GF-D8 (cell line): ENCODE measurements around the gene LDLRAD4.

Experiments used
- DNase-seq: peaks from one replicate; lab custom pipeline; 2025; lab: John Stamatoyannopoulos, UW

Gene LDLRAD4

DNA sequence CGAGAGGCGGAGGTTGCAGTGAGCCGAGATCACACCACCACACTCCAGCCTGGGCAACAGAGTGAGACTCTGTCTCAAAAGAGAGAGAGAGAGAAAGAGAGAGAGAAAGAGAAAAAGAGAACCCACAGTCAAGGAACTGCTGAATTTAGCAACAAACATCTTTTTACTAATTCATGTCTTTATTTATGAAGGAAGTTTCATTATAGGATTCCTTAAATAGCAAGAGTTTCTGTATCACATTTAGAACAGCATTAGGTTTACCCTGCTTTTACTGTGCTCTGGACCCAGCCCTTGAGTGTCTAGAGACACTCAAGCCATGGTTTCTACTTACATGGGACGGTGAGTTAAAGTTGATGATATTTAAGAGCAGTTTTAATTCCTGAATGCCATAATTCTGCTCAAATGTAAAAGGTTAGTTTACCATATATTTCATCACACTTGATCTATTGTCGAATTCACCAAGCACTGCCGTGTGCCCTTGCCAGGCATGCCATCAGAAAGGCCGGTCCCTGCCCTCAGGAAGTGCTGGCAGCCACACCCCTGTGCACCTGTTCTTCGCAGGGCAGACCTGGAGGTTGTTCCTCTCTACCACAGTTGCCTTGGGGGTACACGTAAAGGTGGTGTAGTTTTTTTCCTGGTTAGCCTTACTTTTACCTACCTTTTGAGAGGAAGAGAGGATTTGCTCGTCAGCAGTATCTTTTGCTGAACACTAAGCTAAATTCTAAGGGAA, 153.3 kb downstream of the LDLRAD4 start:
- no peak for DNase-seq

DNA sequence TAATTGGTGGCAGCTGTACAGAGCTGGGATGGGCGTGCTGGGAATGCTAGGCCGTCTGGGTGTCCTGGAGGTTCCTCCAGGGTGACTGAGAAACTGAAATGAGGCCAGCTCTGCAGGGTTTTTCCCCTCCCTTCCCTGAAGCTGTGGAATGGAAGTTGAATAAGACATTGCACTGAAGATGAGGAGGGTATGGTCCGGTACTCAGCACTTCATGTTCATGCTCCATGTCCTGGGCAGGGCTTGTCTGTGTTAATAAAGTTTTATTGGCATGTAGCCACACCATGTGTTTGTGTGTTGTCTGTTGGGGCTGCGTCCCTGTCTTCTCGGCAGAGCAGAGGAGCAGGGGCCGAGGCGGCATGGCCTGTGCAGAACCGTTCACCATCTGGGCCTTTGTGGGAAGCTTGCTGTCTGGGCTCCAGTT, 154.0 kb downstream of the LDLRAD4 start:
- no peak for DNase-seq

GRCh38 chr18:13374096-13374467, 155.5 kb downstream of the LDLRAD4 start:
- DNase-seq = no peak

DNA sequence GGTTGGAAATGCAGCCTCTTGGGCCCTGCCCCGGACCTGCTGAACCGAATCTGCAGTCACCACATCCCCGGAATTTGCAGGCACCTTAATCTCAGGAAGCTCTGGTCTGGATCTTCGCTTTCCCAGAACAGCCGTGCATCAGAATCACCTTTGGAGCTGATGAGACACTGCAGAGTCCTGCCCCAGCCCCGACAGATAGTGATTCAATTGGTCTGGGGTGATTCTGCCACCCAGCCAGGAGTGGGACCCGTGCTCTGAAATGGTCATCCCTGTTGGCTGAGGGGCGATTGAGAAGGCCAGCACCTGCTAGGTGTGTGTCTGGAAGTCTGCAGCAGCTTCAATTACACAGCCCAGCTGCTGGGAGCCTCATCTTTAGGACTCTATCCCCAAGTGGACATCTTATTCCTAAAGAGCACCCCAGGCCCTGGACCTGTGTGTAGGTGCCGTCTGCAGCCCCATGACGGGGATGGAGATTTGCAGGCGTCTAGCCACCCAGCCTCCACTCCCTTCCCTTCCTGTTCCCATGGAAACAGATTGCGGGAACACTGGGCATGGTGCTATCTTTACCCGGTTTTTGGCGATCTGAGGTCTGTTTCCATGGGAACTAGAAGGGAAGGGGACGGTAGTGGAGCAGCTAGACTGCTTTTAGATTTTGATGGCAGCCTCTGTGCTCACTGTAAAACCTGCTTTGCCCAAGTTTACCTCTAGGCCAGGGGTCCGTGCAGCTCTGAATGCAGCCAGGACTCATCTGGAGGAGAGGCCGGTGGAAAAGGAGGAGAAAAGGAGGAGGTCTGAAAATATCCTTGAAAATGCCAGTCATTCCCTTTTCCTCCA, 156.1 kb downstream of the LDLRAD4 start:
- no peak for DNase-seq

DNA sequence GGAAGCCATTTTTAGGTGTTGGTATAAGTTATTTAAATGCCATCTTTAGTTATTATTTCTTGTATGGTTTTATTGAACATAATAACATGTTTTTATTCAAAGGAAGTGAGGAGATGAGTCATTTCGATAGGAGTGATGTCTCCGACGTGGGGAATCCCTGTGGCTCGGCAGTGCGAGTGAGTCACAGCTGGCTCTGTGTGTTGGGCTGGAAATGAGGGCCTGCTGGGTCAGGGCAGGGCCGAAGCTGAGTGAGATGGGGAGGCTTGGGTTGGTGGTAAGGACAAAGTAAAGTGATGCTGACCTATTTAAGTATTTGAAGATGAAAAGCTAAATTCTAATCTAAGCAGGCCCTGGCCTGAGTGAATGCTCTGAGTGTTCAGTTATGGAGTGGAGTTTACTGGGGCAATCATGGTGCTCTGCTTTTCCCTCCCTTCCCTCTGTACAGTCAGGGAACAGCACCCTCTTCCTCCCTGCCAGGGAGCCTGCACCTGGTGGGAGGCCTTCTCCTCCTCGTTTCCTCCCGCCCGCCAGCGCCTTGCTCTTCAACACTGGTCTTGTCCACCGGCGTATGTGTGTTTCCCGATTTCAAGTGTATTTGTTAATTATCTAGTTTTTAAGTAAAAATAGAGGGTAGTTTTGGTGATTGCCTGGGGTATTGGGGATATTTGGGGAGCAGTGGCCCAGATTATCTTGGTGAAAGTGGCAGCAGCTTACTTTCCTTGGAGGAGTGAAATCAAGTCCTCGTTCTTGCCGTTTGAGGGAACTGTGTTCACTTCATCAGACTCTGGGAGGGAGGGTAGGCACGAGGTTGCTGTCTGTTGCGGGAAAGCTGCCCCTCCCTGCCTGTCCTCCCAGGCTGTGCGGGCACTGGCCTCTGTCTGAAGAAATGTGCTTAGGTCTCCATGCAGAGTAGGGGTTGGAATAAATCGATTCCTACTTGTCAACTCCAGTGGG, 157.0 kb downstream of the LDLRAD4 start:
- no peak for DNase-seq

DNA sequence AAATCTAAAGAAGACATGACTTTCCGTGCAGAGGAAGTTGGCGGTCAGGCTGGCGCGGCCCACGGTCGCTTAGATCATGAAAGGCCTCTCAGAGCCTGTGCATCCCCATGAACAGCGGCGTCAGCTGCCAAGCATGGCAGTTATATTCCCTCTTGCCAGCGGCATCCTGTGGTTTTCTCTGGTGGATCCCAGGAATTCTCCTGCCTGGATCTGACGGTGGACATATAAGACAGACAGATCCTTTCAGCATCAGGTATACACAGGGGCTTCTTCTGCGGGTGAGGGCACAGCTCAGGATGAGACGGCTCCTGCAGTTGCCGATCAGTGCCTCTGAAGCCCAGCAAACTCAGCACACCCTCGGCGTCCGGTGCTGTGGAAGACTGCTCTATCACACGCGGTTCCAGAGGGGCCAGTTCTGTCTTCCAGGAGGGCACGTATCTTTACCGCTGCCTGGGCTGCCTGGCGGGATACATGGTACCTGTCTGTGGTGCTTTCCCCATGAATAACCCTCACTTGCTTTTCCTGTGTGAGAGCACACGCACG, 157.8 kb downstream of the LDLRAD4 start:
- no peak for DNase-seq

GRCh38 chr18:13376841-13377351, 158.3 kb downstream of the LDLRAD4 start:
- no peak for DNase-seq

DNA sequence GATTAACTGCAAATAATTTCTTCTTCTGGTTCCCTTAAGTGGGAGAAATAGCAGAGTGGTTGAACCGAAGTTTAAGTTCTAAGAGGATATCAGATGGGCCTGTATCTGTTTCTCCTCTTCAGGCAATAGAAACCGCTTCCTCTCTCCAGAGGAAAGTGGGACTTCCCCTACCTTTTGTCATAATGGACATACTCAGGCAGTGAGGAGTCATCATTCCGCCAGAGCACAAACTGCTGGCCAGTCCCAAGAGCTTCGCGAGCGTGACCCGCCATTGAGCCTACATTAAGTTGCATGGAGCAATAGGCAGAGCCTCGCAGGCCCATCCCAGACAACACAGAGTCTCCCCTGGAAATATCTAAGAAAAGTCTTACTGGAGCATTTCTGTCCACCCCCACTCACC, 158.9 kb downstream of the LDLRAD4 start:
- DNase-seq = no peak

- DNase-seq = no peak
Measured at GRCh38 chr18:13378150-13378549, 159.6 kb downstream of the LDLRAD4 start.

DNA sequence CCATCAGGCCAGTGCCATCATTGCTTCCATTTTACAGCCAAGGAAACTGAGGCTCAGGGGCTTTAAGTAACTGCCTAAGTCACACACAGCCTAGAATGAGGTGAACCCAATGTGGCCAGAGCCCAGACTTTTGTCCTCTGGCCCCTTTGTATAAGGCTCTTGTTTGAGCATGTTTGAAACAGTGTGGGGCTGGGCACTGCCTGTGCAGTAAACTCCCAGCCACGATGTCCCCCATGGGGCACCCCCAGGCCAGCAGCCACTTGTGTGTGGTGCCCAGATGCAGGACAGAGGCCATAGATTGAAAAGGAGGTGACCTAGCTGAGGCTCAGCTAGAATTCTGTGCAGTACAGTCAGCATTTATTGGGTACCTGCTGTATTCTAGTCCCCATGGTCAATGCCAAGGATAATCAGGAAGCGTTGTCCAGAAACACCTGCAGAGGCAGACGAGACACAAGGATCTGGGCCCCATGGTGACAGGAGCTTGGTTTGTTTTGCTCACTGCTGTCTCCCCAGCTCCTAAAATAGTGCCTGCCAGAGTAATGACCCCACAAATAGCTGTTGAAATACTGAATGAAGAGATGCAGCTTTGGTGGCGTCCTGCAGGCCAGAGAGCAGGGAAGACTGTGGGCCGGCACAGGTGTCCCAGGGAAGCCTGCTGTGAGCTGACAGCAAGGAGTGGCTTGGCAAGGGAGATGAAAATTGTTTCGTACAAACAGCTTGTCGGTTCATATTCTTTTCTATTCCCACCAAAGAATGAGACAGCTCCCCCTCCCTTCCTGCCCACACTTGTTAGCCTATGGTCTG, 160.7 kb downstream of the LDLRAD4 start:
- no peak for DNase-seq

DNA sequence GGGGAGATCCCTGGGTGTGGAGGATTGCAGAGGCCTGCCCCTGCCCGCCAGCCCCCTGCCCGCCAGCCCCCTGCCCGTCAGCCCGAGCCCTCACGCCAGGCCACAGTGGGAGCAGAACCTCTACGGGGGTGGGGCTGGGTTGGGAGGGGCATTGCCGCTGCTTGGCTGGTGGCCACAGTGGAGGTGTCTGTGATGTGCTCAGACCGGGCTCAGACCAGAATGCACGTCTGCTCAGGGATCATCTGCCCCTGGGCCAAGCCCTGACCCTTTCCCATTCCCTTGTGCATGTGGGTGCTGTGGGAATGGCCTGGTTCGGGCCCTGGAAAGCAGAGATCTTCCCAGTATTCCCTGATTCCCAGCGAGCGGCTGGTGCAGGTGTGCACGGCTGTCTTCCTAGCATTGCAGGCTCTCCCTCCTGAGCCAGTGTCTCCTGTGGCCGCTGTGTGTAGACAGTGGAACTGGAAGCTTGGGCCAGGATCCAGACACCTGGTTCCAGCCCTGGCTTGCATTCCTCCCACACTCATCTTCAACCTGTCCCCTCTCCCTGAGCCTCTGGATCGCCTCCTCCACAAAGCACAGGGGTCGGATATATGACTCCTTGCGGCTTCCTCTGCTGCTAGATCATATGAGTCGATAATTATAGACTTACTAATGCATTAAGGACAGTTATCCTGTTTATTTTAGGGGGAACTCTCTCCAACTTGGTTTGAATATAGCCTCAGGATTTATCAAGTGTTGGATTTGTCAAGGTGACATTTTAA, 161.6 kb downstream of the LDLRAD4 start:
- no peak for DNase-seq

DNA sequence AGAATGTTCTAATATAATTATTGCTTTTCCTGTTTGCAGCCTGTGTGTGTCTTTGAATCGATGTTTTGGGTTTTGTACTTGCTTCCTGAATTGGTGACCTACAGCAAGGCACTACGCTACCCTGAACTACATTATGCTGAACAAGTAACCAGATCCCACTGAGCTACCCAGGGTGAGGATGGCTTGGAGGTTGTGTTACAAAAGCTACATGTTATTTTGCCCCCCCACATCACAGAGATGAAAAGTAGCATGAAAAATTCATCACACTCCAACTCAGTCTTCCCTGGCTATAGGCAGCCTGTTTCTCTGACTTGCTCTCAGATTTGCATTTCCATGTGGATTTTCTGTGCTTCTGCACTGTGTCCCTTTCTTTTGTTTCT, 162.1 kb downstream of the LDLRAD4 start:
- no peak for DNase-seq

GRCh38 chr18:13381331-13381730, 162.8 kb downstream of the LDLRAD4 start:
- no peak for DNase-seq

DNA sequence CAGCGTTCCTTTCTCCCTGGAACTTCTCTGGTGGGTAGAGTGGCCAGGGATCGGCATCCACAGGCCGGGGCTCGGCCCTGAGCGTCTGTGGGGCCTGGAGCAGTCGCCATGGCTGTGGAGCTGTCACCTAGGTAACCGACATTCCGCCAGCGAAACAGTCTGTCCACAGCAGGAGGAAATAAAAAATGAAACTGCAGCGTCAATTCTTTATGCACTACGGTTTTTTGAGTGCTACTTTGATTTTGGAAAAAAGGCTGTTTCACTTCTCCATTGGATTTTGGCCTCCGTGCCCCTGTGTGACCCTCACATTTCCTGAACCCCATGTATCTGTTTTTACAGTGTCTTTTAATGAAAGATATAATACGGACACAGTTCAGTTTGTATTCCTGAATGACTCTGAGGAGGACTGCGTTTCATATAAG, 163.4 kb downstream of the LDLRAD4 start:
- no peak for DNase-seq

DNA sequence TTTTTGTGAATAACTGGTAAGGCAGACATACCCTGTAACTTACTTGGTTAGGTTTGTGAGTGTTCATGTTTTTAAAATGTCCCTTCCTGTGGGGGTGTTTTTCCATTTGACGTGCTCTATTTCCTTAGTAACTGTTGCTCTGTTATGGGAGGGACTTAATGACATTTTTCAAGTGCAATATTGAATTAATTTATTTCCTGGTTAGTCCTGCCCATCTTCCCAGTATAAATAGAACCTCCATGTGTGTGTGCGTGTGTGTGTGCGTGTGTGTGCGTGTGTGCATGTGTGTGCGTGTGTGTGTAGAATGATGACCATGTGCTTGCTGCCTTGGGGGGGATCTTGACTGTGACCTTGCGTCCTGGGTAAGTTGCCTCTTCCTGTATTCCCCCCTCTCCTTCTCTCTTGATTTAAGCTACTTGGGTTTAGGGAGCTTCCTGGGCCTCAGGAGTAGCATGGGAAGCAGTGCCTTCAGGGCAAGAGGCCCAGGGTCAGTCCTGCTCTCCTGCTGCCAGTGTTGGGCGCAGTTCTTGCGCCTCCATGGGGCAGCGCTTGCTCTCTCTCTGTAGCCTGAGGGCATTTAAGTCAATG, 163.9 kb downstream of the LDLRAD4 start:
- no peak for DNase-seq

DNA sequence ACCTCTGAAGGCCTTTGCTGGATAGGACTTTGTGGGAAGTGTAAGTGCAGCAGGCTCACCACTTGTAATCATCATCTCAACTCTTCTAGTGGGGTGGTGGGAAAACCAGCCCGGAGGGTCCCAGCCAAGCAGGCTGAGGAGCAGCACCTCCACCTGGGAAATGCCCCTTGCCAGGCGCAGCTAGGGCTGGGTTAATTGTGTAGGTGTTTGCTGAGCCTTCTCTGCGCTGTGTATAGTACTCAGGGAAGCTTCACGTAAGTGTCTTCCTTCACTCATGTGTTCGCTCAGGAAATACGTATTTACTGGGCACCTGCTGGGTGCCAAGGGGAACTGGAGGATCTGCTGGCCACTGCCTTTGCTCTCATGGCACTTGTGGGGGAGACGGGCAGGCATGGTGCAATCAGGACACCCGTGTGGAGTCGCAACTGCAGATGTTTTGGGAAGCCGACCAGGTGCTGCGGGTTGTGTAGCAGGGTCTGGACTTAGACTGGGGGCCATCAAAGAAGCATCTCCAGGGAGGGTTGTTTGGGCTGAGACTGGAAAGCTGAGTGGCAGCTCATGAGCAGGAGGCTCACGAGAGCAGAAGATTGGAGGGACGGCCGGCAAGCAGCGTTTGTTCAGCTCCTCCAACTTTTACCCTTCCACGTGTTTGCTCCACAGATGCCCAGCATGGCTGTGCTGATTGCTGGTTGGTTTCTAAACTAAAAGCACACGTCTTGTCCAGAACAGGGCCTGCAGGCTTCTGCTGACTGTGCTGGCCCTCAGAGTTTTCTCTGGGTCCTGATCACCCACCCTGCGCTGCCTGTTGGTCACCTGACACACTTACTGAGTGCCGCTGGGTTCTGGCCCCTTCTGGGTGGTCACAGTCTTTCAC, 164.6 kb downstream of the LDLRAD4 start:
- DNase-seq = no peak

- no peak for DNase-seq
Measured at GRCh38 chr18:13386891-13387801, 168.6 kb downstream of the LDLRAD4 start.
